ENCODE data around the gene ADAMTS6.

DNA sequence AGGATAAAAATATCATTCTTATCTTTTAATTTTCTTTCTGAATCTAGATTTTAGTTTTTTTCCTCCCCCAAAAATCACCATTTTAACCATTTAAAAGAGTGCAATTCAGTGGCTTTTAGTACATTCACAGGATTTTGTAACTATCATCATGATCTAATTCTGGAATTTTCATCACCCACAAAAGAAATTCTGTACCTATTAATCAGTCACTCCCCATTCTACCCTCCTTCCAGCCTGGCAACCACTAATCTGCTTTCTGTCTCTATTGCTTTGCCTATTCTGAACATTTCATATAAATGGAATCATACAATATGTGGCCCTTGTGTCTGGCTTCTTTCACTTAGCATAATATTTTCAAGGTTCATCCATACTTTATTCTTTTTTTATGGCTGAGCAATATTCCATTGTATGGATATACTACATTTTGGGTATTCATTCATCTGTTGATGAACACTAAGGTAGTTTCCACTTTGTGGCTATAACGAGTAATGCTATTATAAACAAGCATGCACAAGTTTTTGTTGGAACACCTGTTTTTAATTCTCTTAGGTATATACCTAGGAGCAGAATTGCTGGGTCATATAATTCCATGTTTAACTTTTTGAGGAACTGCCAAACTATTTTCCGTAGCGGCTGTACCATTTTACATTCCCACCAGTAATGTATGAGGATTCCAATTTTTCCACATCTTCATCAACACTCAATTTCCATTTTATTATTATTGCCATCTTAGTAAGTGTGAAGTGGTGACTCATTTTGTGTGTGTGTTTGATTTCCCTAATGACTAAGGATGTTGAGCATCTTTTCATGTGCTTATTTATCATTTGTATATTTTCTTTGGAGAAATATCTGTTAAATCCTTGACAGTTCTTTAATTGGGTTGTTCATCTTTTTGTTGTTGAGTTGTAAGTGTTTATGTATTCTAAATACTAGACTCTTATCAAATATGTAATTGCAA is 372.7 kb downstream of the ADAMTS6 start:
- TF ChIP-seq, protein P1, sequence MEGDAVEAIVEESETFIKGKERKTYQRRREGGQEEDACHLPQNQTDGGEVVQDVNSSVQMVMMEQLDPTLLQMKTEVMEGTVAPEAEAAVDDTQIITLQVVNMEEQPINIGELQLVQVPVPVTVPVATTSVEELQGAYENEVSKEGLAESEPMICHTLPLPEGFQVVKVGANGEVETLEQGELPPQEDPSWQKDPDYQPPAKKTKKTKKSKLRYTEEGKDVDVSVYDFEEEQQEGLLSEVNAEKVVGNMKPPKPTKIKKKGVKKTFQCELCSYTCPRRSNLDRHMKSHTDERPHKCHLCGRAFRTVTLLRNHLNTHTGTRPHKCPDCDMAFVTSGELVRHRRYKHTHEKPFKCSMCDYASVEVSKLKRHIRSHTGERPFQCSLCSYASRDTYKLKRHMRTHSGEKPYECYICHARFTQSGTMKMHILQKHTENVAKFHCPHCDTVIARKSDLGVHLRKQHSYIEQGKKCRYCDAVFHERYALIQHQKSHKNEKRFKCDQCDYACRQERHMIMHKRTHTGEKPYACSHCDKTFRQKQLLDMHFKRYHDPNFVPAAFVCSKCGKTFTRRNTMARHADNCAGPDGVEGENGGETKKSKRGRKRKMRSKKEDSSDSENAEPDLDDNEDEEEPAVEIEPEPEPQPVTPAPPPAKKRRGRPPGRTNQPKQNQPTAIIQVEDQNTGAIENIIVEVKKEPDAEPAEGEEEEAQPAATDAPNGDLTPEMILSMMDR (IDR thresholded peaks at IDR 0.05): no peak
- TF ChIP-seq POLR2A (IDR thresholded peaks at IDR 0.05): no peak
